GM19351 (cell line): ENCODE results near the gene TAAR8.
A peak's percentile ranks its signal among the peaks of the same experiment; 100 is the strongest.
"Not testable (repeated sequence)": the region's sequence is repeated elsewhere in the genome, so short reads cannot be mapped to it uniquely, and the experiment has no call there.

Experiments
- ATAC-seq: cut with Tn5 transposase; IDR thresholded peaks from one replicate; pipeline ENCODE4 v1.9.1; 2021; ENCODE audit warnings: mild to moderate bottlenecking, moderate library complexity; ENCODE audit not compliant: unreplicated experiment

The TAAR8 gene

GRCh38 chr6:132537977-132538376, 14.5 kb upstream of the TAAR8 start, which contains the start of gene TAAR9:
TAAR9 (plus strand) TSS chr6:132538277; CDS start chr6:132538290, 13 bp downstream.
- no peak for ATAC-seq

- ATAC-seq: no peak
Observed at GRCh38 chr6:132544826-132545225, 7.6 kb upstream of the TAAR8 start.

- no peak for ATAC-seq
Observed at GRCh38 chr6:132548746-132549463, 3.6 kb upstream of the TAAR8 start.

GRCh38 chr6:132551214-132551613, 1.3 kb upstream of the TAAR8 start:
- ATAC-seq: no peak

- not testable (repeated sequence) for ATAC-seq
Observed at GRCh38 chr6:132560087-132560486, 7.6 kb downstream of the TAAR8 start.

- no peak for ATAC-seq
Observed at GRCh38 chr6:132566404-132566803, 13.9 kb downstream of the TAAR8 start.

- ATAC-seq: no peak
Observed at GRCh38 chr6:132567566-132567965, 15.1 kb downstream of the TAAR8 start.

- no peak for ATAC-seq
Observed at GRCh38 chr6:132568611-132569010, 16.1 kb downstream of the TAAR8 start.

- no peak for ATAC-seq
Observed at GRCh38 chr6:132569170-132569569, 16.7 kb downstream of the TAAR8 start.

GRCh38 chr6:132570221-132570777, 17.8 kb downstream of the TAAR8 start, which contains the start of gene TAAR6:
TAAR6 (plus strand) TSS chr6:132570322; CDS start chr6:132570322, 0 bp downstream.
- ATAC-seq: no peak

GRCh38 chr6:132571774-132572173, 19.3 kb downstream of the TAAR8 start:
- no peak for ATAC-seq

- no peak for ATAC-seq
Observed at GRCh38 chr6:132584698-132585097, 32.2 kb downstream of the TAAR8 start.

- no peak for ATAC-seq
Observed at GRCh38 chr6:132587424-132587823, 35.0 kb downstream of the TAAR8 start.

- ATAC-seq: no peak
Observed at GRCh38 chr6:132589454-132589853, 37.0 kb downstream of the TAAR8 start, which contains the start of gene TAAR5. TAAR5 (minus strand) TSS chr6:132589741; CDS start chr6:132589686, 55 bp downstream.

GRCh38 chr6:132590362-132590761, 37.9 kb downstream of the TAAR8 start:
- ATAC-seq: no peak

GRCh38 chr6:132592855-132593254, 40.4 kb downstream of the TAAR8 start:
- no peak for ATAC-seq

- ATAC-seq: no peak
Observed at GRCh38 chr6:132596201-132596600, 43.7 kb downstream of the TAAR8 start.

GRCh38 chr6:132598473-132598872, 46.0 kb downstream of the TAAR8 start:
- peak; percentile 96 for ATAC-seq

- not testable (repeated sequence) for ATAC-seq
Observed at GRCh38 chr6:132600900-132601299, 48.4 kb downstream of the TAAR8 start.
